Epidermal melanocyte (primary cell): ENCODE measurements around the gene ARHGEF16.

Source experiments
- DNase-seq: peaks from one replicate; pipeline ENCODE4 v3.0.0; 2011; ENCODE audit warnings: low spot score; ENCODE audit not compliant: insufficient read length

Gene ARHGEF16

GRCh38 chr1:3453891-3454810 lies at the start of gene ARHGEF16:
Gene ARHGEF16 (plus strand): TSS chr1:3454665. CDS start chr1:3463085, 8,420 bp downstream.
- no peak for DNase-seq

GRCh38 chr1:3404801-3405200 lies 49.7 kb upstream of the ARHGEF16 start:
- DNase-seq: no peak

GRCh38 chr1:3405491-3405890 lies 49.0 kb upstream of the ARHGEF16 start:
- no peak for DNase-seq

- DNase-seq: no peak
Observed at GRCh38 chr1:3405974-3406867, 48.2 kb upstream of the ARHGEF16 start.

- no peak for DNase-seq
Observed at GRCh38 chr1:3407021-3407420, 47.4 kb upstream of the ARHGEF16 start.

- no peak for DNase-seq
Observed at GRCh38 chr1:3408751-3409266, 45.7 kb upstream of the ARHGEF16 start.

GRCh38 chr1:3409366-3410141 lies 44.9 kb upstream of the ARHGEF16 start:
- DNase-seq: no peak

- peak; percentile 94 for DNase-seq
Observed at GRCh38 chr1:3410142-3410925, 44.1 kb upstream of the ARHGEF16 start.

GRCh38 chr1:3411806-3412205 lies 42.7 kb upstream of the ARHGEF16 start:
- no peak for DNase-seq

GRCh38 chr1:3412376-3412775 lies 42.1 kb upstream of the ARHGEF16 start:
- DNase-seq: no peak

GRCh38 chr1:3413975-3414710 lies 40.3 kb upstream of the ARHGEF16 start:
- DNase-seq: no peak

GRCh38 chr1:3415260-3416090 lies 39.0 kb upstream of the ARHGEF16 start:
- DNase-seq: no peak

- no peak for DNase-seq
Observed at GRCh38 chr1:3417082-3417739, 37.3 kb upstream of the ARHGEF16 start.

- DNase-seq: no peak
Observed at GRCh38 chr1:3417934-3418333, 36.5 kb upstream of the ARHGEF16 start.

- no peak for DNase-seq
Observed at GRCh38 chr1:3418600-3418999, 35.9 kb upstream of the ARHGEF16 start.

- DNase-seq: no peak
Observed at GRCh38 chr1:3419415-3420204, 34.9 kb upstream of the ARHGEF16 start.

GRCh38 chr1:3420218-3420951 lies 34.1 kb upstream of the ARHGEF16 start:
- DNase-seq: no peak
